GM19463 (cell line): ENCODE measurements around the gene EIF2B1.

Experiments
- ATAC-seq: cut with Tn5 transposase; IDR thresholded peaks from one replicate; pipeline ENCODE4 v1.9.1; 2021; ENCODE audit warnings: mild to moderate bottlenecking, moderate library complexity; ENCODE audit not compliant: unreplicated experiment

EIF2B1 gene

GRCh38 chr12:123633379-123634141, at the start of gene EIF2B1, which contains the start of gene GTF2H3:
EIF2B1 (minus strand) TSS chr12:123633686; CDS start chr12:123633557, 129 bp downstream.
GTF2H3 (plus strand) TSS chr12:123633829; CDS start chr12:123633860, 31 bp downstream.
- peak; percentile 98 for ATAC-seq

- no peak for ATAC-seq
These were observed 48.1 kb upstream of the EIF2B1 start for GRCh38 chr12:123681605-123682004.

GRCh38 chr12:123678981-123679380, 45.5 kb upstream of the EIF2B1 start:
- no peak for ATAC-seq

GRCh38 chr12:123676616-123677320, 43.3 kb upstream of the EIF2B1 start:
- no peak for ATAC-seq

GRCh38 chr12:123675436-123675835, 42.0 kb upstream of the EIF2B1 start:
- ATAC-seq, result no peak

- ATAC-seq, result no peak
These were observed 38.4 kb upstream of the EIF2B1 start for GRCh38 chr12:123671876-123672275.

GRCh38 chr12:123670882-123671728, 37.6 kb upstream of the EIF2B1 start, which contains the start of gene TCTN2:
TCTN2 (plus strand) TSS chr12:123671113; CDS start chr12:123671241, 128 bp downstream.
- peak; percentile 100 for ATAC-seq

- ATAC-seq, result no peak
These were observed 34.3 kb upstream of the EIF2B1 start for GRCh38 chr12:123667771-123668170.

GRCh38 chr12:123659996-123660727, 26.7 kb upstream of the EIF2B1 start:
- ATAC-seq, result no peak

- no peak for ATAC-seq
These were observed 23.7 kb upstream of the EIF2B1 start for GRCh38 chr12:123657211-123657610.

- ATAC-seq, result no peak
These were observed 22.9 kb upstream of the EIF2B1 start for GRCh38 chr12:123656392-123656791.

- ATAC-seq, result peak; percentile 71
These were observed 21.9 kb upstream of the EIF2B1 start for GRCh38 chr12:123655420-123655819.

- no peak for ATAC-seq
These were observed 20.7 kb upstream of the EIF2B1 start for GRCh38 chr12:123654129-123654701.

- no peak for ATAC-seq
These were observed 14.9 kb upstream of the EIF2B1 start for GRCh38 chr12:123648401-123648800.

- ATAC-seq, result no peak
These were observed 12.4 kb upstream of the EIF2B1 start for GRCh38 chr12:123645878-123646277.

- ATAC-seq, result no peak
These were observed 11.9 kb upstream of the EIF2B1 start for GRCh38 chr12:123645380-123645779.

GRCh38 chr12:123643911-123644310, 10.4 kb upstream of the EIF2B1 start:
- ATAC-seq, result no peak

- ATAC-seq, result no peak
These were observed 666 bp upstream of the EIF2B1 start for GRCh38 chr12:123634142-123634561.

GRCh38 chr12:123621619-123622530, 11.6 kb downstream of the EIF2B1 start:
- ATAC-seq, result no peak
